OCI-LY7 (cell line): ENCODE measurements around the gene B3GNT5. TPM values are rescaled to one million over a fixed set of nuclear protein-coding genes. Genes with fewer than 3 reads are reported as not detected.

ENCODE experiments used
- BruUV-seq: library from RNA; stranded (reverse); fragments of 400-500 nt; replicated peaks from 2 replicates; lab custom pipeline; 2021; lab: Mats Ljungman, UMichigan
- CTCF ChIA-PET: fragments of 300-600 bp; sonication (Branson Sonifier 250); formaldehyde crosslinking; loops from one replicate; lab custom pipeline; 2022; ENCODE audit warnings: antibody characterized with exemption; ENCODE audit not compliant: unreplicated experiment; lab: Charles Lee
- POLR2A ChIA-PET: fragments of 300-600 bp; sonication (Branson Sonifier 250); formaldehyde crosslinking; loops from one replicate; lab custom pipeline; 2022; ENCODE audit warnings: antibody characterized with exemption; lab: Charles Lee
- DNase-seq: peaks from one replicate; pipeline ENCODE4 v3.0.0-alpha.2; 2015; ENCODE audit warnings: low spot score
- H2AFZ ChIP-seq: fragments of 200-600 bp; sonication (generic), shearing (Covaris generic); 2 replicates; pipeline ENCODE4 v1.6.1; 2014; ENCODE audit warnings: mild to moderate bottlenecking, antibody characterized with exemption, low read length, moderate library complexity
- H3K27ac ChIP-seq: fragments of 200-600 bp; sonication (generic); 2 replicates; pipeline ENCODE4 v1.5.1; 2014; ENCODE audit warnings: mixed run types, low read depth, mild to moderate bottlenecking, moderate library complexity, low read length, inconsistent platforms; ENCODE audit not compliant: poor library complexity, severe bottlenecking
- H3K36me3 ChIP-seq: fragments of 200-600 bp; sonication (generic); 2 replicates; pipeline ENCODE4 v1.6.1; 2014; ENCODE audit warnings: mild to moderate bottlenecking, antibody characterized with exemption, low read length, moderate library complexity, mixed read lengths; ENCODE audit not compliant: insufficient read depth
- H3K4me1 ChIP-seq: fragments of 200-600 bp; sonication (generic); 2 replicates; pipeline ENCODE4 v1.5.1; 2014; ENCODE audit warnings: mild to moderate bottlenecking, low read length; ENCODE audit not compliant: insufficient read depth, poor library complexity, severe bottlenecking
- H3K4me2 ChIP-seq: fragments of 200-600 bp; sonication (generic); 2 replicates; pipeline ENCODE4 v1.6.1; 2014; ENCODE audit warnings: mild to moderate bottlenecking, low read length
- H3K4me3 ChIP-seq: fragments of 200-600 bp; sonication (generic); 2 replicates; pipeline ENCODE4 v1.5.1; 2014; ENCODE audit warnings: mild to moderate bottlenecking, low read depth, low read length; ENCODE audit not compliant: poor library complexity, severe bottlenecking
- H3K79me2 ChIP-seq: fragments of 200-600 bp; sonication (generic); 2 replicates; pipeline ENCODE4 v1.6.1; 2016; ENCODE audit warnings: low read depth, mild to moderate bottlenecking, low read length, moderate library complexity, mixed read lengths; ENCODE audit not compliant: insufficient read depth
- H3K9me2 ChIP-seq: fragments of 200-600 bp; sonication (generic); 2 replicates; pipeline ENCODE4 v1.6.1; 2016; ENCODE audit warnings: mild to moderate bottlenecking, low read length, mixed read lengths; ENCODE audit not compliant: insufficient read depth
- H3K9me3 ChIP-seq: fragments of 200-600 bp; sonication (generic); 2 replicates; pipeline ENCODE4 v1.6.1; 2014; ENCODE audit warnings: mild to moderate bottlenecking, mixed run types, low read length, mixed read lengths
- H4K20me1 ChIP-seq: fragments of 200-600 bp; sonication (generic); 2 replicates; pipeline ENCODE4 v1.6.1; 2014; ENCODE audit warnings: mild to moderate bottlenecking, antibody characterized with exemption, low read length, moderate library complexity, mixed read lengths; ENCODE audit not compliant: insufficient read depth
- EZH2phosphoT487 ChIP-seq: fragments of 200-600 bp; sonication (generic); IDR thresholded peaks from 2 replicates; pipeline ENCODE4 v1.6.1; 2018; ENCODE audit warnings: low read depth, borderline replicate concordance, mild to moderate bottlenecking, mixed run types, antibody characterized with exemption, low read length, moderate library complexity, mixed read lengths
- intact Hi-C: fragments of 100-400 bp; cut with micrococcal nuclease; formaldehyde crosslinking; loops from one replicate; pipeline ENCODE4 v1.10.0; 2022; ENCODE audit not compliant: unreplicated experiment
- total RNA-seq, 2 experiments: library from RNA; depleted of rRNA in 1 of 2; stranded (reverse); fragments of >200 nt in 1 of 2; shearing (Covaris generic) in 1 of 2; gene quantifications; 2 replicates each; pipeline ENCODE4 v1.2.3, GENCODE V29; 2014 to 2022
- TF ChIP-seq, protein P1 (sequence below): fragments of 200-600 bp; sonication (generic); conservative IDR thresholded peaks from 2 replicates; pipeline ENCODE4 v1.5.1; 2014; ENCODE audit warnings: mild to moderate bottlenecking, antibody characterized with exemption, low read length, moderate library complexity, mixed read lengths

The B3GNT5 gene
- total RNA-seq, 2 experiments from 2014 or later = 0.11 TPM; not detected in 1

DNA sequence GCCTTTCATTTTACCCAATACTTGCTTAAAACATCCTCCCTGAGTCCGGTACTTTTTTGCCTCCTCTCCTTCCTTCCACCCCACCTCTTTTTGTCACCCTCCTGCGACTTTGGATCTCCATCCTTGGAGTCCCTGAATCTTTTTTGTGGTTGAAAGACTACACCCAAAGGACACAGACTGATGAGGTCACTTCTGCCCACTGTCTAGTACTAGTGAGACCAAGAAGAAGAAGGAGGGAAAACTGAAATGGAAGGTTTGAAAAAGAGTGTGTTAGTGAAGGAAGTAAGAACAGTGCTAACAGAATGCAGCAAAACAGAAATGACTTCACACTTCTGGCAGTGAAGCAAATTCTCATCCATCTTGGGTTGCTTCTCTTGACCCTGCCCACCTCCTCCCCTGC, 6.6 kb downstream of the B3GNT5 start:
- no peak for TF ChIP-seq EZH2phosphoT487
- TF ChIP-seq, protein P1, sequence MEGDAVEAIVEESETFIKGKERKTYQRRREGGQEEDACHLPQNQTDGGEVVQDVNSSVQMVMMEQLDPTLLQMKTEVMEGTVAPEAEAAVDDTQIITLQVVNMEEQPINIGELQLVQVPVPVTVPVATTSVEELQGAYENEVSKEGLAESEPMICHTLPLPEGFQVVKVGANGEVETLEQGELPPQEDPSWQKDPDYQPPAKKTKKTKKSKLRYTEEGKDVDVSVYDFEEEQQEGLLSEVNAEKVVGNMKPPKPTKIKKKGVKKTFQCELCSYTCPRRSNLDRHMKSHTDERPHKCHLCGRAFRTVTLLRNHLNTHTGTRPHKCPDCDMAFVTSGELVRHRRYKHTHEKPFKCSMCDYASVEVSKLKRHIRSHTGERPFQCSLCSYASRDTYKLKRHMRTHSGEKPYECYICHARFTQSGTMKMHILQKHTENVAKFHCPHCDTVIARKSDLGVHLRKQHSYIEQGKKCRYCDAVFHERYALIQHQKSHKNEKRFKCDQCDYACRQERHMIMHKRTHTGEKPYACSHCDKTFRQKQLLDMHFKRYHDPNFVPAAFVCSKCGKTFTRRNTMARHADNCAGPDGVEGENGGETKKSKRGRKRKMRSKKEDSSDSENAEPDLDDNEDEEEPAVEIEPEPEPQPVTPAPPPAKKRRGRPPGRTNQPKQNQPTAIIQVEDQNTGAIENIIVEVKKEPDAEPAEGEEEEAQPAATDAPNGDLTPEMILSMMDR = no peak
- BruUV-seq = no TSS peak
- DNase-seq = no peak
- Histone ChIP-seq H3K4me3 (no peak overlapping the region), H3K9me3 (no peaks in the 10 kb centered on the region), H2AFZ (no peak overlapping the region), H3K79me2 (no peaks in the 10 kb centered on the region), H3K4me1 (peaks cover 7% of the 10 kb centered on the region), H3K27ac (no peak overlapping the region), H3K4me2 (no peak overlapping the region), H3K9me2 (no peaks in the 10 kb centered on the region), H4K20me1 (no peaks in the 10 kb centered on the region), H3K36me3 (no peaks in the 10 kb centered on the region)
- ChIA-PET POLR2A (interaction anchor here (1.0 kb wide), 1 partner anchor 42 kb away, joined by 3 read pairs; no protein-coding TSS in a partner anchor), CTCF (no interaction called here)
- intact Hi-C loops = no loop called here

DNA sequence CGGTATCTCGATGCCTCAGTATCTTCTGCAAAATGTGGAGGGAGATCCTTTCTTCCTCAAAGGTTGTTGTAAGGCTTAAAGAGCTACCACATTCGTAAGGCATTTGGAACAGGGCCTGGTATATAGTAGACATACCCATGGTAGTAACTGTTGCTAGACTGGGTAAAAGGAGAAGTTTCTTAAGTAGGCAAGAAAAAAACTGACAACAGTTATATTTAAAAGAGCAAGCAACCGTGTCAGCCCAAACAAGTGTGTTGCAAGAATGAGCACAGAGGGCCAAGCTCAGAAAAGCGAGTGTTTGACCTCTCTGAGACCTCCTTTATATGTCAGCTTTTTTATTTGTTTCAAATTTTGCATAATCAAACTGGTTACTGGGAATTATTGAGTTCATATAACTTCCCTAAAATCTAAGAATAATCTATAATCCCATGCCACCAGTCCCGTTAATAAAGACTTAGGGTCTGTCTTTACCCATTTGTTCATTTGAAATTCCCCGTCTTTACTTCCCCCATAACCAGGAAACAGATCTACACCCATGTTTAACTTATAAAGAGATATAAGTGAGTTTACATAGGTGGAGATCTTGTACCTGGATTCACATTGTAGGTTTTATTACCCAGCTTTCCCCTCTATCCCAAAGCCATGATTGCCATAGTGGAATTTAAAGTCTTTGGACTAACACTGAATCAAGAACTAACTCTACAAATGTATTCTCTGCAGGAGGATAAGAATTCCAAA, 7.3 kb downstream of the B3GNT5 start:
- Histone ChIP-seq H3K4me3 (no peak overlapping the region), H3K9me2 (no peaks in the 10 kb centered on the region), H3K4me1 (peaks cover 7% of the 10 kb centered on the region), H3K27ac (no peak overlapping the region), H3K36me3 (no peaks in the 10 kb centered on the region), H4K20me1 (no peaks in the 10 kb centered on the region), H2AFZ (peak overlapping the region; percentile 25; the same call in 1 of the 2 replicates), H3K9me3 (no peaks in the 10 kb centered on the region), H3K79me2 (no peaks in the 10 kb centered on the region), H3K4me2 (0 out of 2 replicates have a peak overlapping the region, but pooled peaks have one; percentile 21)
- POLR2A ChIA-PET = interaction anchor here (0.7 to 1.2 kb wide), 5 partner anchors 9 to 85 kb away, joined by 3 to 5 read pairs (median 3); no protein-coding TSS in a partner anchor
- peak; percentile 12 for DNase-seq
- BruUV-seq = no TSS peak
- intact Hi-C loops = no loop called here
- no peak for TF ChIP-seq EZH2phosphoT487
- CTCF ChIA-PET = no interaction called here

DNA sequence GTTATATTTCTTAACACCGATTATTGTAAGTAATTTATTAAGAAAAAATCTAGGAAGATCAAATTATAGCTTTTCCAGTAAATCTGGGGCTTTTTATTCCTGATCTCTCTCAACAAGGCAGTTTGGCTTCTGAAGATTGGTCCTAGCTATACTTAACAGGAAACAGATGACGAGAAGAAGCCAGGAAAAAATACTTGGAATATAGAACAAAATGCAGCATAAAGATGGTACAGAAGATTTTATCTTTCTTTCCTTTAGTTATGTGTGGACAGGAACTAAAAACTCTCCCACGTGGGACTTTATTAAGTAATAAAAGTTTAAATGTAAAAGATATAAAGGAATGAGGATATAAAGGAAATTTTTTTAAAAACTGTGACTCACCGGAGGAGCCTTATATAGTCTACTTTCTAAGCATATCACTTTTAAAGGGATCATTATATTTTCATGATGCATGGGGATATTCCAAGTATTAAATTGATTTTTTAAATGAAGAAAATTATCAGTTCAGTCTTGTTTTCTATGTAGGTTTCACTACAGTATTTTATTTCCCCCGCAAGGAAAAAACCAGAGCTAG, 8.2 kb downstream of the B3GNT5 start:
- no peaks in the 10 kb centered on the region for H4K20me1 ChIP-seq
- H3K4me1 ChIP-seq = peaks cover 7% of the 10 kb centered on the region
- no peak for DNase-seq
- H3K36me3 ChIP-seq = no peaks in the 10 kb centered on the region
- no peak overlapping the region for H2AFZ ChIP-seq
- no peak for TF ChIP-seq EZH2phosphoT487
- TF ChIP-seq, protein P1 = no peak
- H3K9me2 ChIP-seq = no peaks in the 10 kb centered on the region
- no peaks in the 10 kb centered on the region for H3K79me2 ChIP-seq
- no peak overlapping the region for H3K4me3 ChIP-seq
- CTCF ChIA-PET = no interaction called here
- intact Hi-C loops = no loop called here
- POLR2A ChIA-PET = interaction anchor here (0.7 to 1.2 kb wide), 4 partner anchors 20 to 85 kb away, joined by 3 to 5 read pairs (median 3); no protein-coding TSS in a partner anchor
- H3K4me2 ChIP-seq = no peak overlapping the region
- H3K9me3 ChIP-seq = no peaks in the 10 kb centered on the region
- H3K27ac ChIP-seq = no peak overlapping the region
- BruUV-seq = no TSS peak
